Embryonic facial prominence (tissue), 1 donor: Measurements from ENCODE around the gene P2RY4.
"Not testable (repeated sequence)": the region's sequence is repeated elsewhere in the genome, so short reads cannot be mapped to it uniquely, and the experiment has no call there.

Experiments used
- DNase-seq: peaks from one replicate; pipeline ENCODE4 v3.0.0-alpha.2; 2016; ENCODE audit errors: extremely low spot score

The P2RY4 gene

GRCh38 chrX:70260104-70260503, at the start of gene P2RY4:
Gene P2RY4, minus strand, starts transcription at chrX:70260204. Its CDS starts 580 bp downstream, at chrX:70259624.
- DNase-seq = no peak

- no peak for DNase-seq
Measured at GRCh38 chrX:70301716-70302115, 41.7 kb upstream of the P2RY4 start.

GRCh38 chrX:70293621-70294020, 33.6 kb upstream of the P2RY4 start:
- no peak for DNase-seq

GRCh38 chrX:70292788-70293187, 32.8 kb upstream of the P2RY4 start:
- no peak for DNase-seq

- peak; percentile 37 for DNase-seq
Measured at GRCh38 chrX:70289793-70290770, 30.1 kb upstream of the P2RY4 start, which contains the start of the genes KIF4A and PDZD11. Gene KIF4A, plus strand, starts transcription at chrX:70290104. Its CDS starts 355 bp downstream, at chrX:70290459. Gene PDZD11, minus strand, starts transcription at chrX:70289927. Its CDS starts 586 bp downstream, at chrX:70289341.

- DNase-seq = no peak
Measured at GRCh38 chrX:70289168-70289792, 29.3 kb upstream of the P2RY4 start.

GRCh38 chrX:70281951-70282350, 21.9 kb upstream of the P2RY4 start, which contains the start of gene RAB41:
Gene RAB41, plus strand, starts transcription at chrX:70282172. Its CDS starts 46 bp downstream, at chrX:70282218.
- DNase-seq = no peak

- no peak for DNase-seq
Measured at GRCh38 chrX:70280573-70280972, 20.6 kb upstream of the P2RY4 start.

GRCh38 chrX:70279081-70279480, 19.1 kb upstream of the P2RY4 start:
- DNase-seq = no peak

- not testable (repeated sequence) for DNase-seq
Measured at GRCh38 chrX:70274029-70274428, 14.0 kb upstream of the P2RY4 start.

- no peak for DNase-seq
Measured at GRCh38 chrX:70268034-70268433, 8.0 kb upstream of the P2RY4 start, which contains the start of gene ARR3. Gene ARR3, plus strand, starts transcription at chrX:70268334. Its CDS starts 1,052 bp downstream, at chrX:70269386.

GRCh38 chrX:70264784-70265183, 4.8 kb upstream of the P2RY4 start:
- no peak for DNase-seq

- no peak for DNase-seq
Measured at GRCh38 chrX:70262952-70263567, 3.1 kb upstream of the P2RY4 start.

- no peak for DNase-seq
Measured at GRCh38 chrX:70257423-70258288, 2.3 kb downstream of the P2RY4 start.

GRCh38 chrX:70255452-70255851, 4.6 kb downstream of the P2RY4 start:
- no peak for DNase-seq

GRCh38 chrX:70254909-70255308, 5.1 kb downstream of the P2RY4 start:
- no peak for DNase-seq

- DNase-seq = no peak
Measured at GRCh38 chrX:70254063-70254400, 6.0 kb downstream of the P2RY4 start.

- no peak for DNase-seq
Measured at GRCh38 chrX:70253377-70254062, 6.5 kb downstream of the P2RY4 start.

- no peak for DNase-seq
Measured at GRCh38 chrX:70252491-70252890, 7.5 kb downstream of the P2RY4 start.

- DNase-seq = no peak
Measured at GRCh38 chrX:70247252-70247651, 12.8 kb downstream of the P2RY4 start.

GRCh38 chrX:70244881-70245280, 15.1 kb downstream of the P2RY4 start:
- no peak for DNase-seq
